GM12878 (cell line): ENCODE measurements around the gene FAM193B. TPM values are rescaled to one million over a fixed set of nuclear protein-coding genes. Genes with fewer than 3 reads are reported as not detected.

Experiments used
- BCL11A ChIP-seq: IDR thresholded peaks from 2 replicates; pipeline ENCODE4 v1.6.1; 2011; ENCODE audit warnings: low read depth, low read length
- BCL3 ChIP-seq: IDR thresholded peaks from 2 replicates; pipeline ENCODE4 v1.6.1; 2011; ENCODE audit warnings: borderline replicate concordance, low read depth, mild to moderate bottlenecking, moderate library complexity, low read length; ENCODE audit not compliant: insufficient read depth, poor library complexity, severe bottlenecking
- CBX5 ChIP-seq: sonication (generic); IDR thresholded peaks from 2 replicates; pipeline ENCODE4 v1.6.1; 2016; ENCODE audit warnings: low read depth, moderate library complexity, mild to moderate bottlenecking, inconsistent platforms
- CREM ChIP-seq: IDR thresholded peaks from 2 replicates; pipeline ENCODE4 v1.6.1; 2014; ENCODE audit warnings: antibody characterized with exemption, low read depth
- CTCF ChIP-seq, 3 experiments: IDR thresholded peaks in 2 of 3; conservative IDR thresholded peaks in 1 of 3; 2 replicates each; pipeline ENCODE4 v1.5.1; 2011; ENCODE audit warnings: low read depth in 3 of 3, low read length in 3 of 3, mild to moderate bottlenecking in 3 of 3, control low read depth in 2 of 3, moderate library complexity in 2 of 3, inconsistent platforms in 1 of 3, mixed read lengths in 1 of 3; ENCODE audit not compliant: control insufficient read depth in 2 of 3, insufficient read depth in 1 of 3; ENCODE audit errors: extremely low read depth in 1 of 3
- DPF2 ChIP-seq: fragments of 450-650 bp; IDR thresholded peaks from 2 replicates; pipeline ENCODE4 v1.6.1; 2017; ENCODE audit warnings: mild to moderate bottlenecking
- E4F1 ChIP-seq: fragments of 450-650 bp; IDR thresholded peaks from 2 replicates; pipeline ENCODE4 v1.6.1; 2018; ENCODE audit warnings: borderline replicate concordance, mild to moderate bottlenecking; ENCODE audit not compliant: partially characterized antibody
- EZH2 ChIP-seq: IDR thresholded peaks from 2 replicates; pipeline ENCODE4 v1.6.1; 2012; ENCODE audit warnings: low read depth, mild to moderate bottlenecking, control low read depth, inconsistent platforms, low read length, borderline replicate concordance; ENCODE audit not compliant: control insufficient read depth
- FOS ChIP-seq: IDR thresholded peaks from 3 replicates; pipeline ENCODE4 v1.6.1; 2011; ENCODE audit warnings: borderline replicate concordance; ENCODE audit not compliant: insufficient read length; ENCODE audit errors: extremely low read depth
- FOXK2 ChIP-seq: fragments of 450-650 bp; IDR thresholded peaks from 2 replicates; pipeline ENCODE4 v1.6.1; 2017; ENCODE audit warnings: mild to moderate bottlenecking, moderate library complexity
- HCFC1 ChIP-seq: fragments of 150-350 bp; IDR thresholded peaks from 2 replicates; pipeline ENCODE4 v1.6.1; 2014; ENCODE audit warnings: low read length
- JUND ChIP-seq: IDR thresholded peaks from 2 replicates; pipeline ENCODE4 v1.6.1; 2012; ENCODE audit warnings: low read depth, mild to moderate bottlenecking, low read length, improper control_type of control experiment, moderate library complexity
- KAT2A ChIP-seq: conservative IDR thresholded peaks from 2 replicates; pipeline ENCODE4 v1.6.1; 2011; ENCODE audit warnings: low read depth, low read length; ENCODE audit not compliant: control insufficient read depth
- MYB ChIP-seq: fragments of 150-350 bp; IDR thresholded peaks from 2 replicates; pipeline ENCODE4 v1.6.1; 2014; ENCODE audit warnings: mild to moderate bottlenecking, low read depth, low read length, borderline replicate concordance
- MYC ChIP-seq: IDR thresholded peaks from 2 replicates; pipeline ENCODE4 v1.6.1; 2011; ENCODE audit warnings: mild to moderate bottlenecking, low read length, moderate library complexity, inconsistent platforms; ENCODE audit not compliant: insufficient read depth, insufficient replicate concordance, insufficient read length, severe bottlenecking
- NR2F1 ChIP-seq: fragments of 450-650 bp; conservative IDR thresholded peaks from 2 replicates; pipeline ENCODE4 v1.6.1; 2017; ENCODE audit warnings: mild to moderate bottlenecking
- NRF1 ChIP-seq: conservative IDR thresholded peaks from 2 replicates; pipeline ENCODE4 v1.6.1; 2011; ENCODE audit warnings: mild to moderate bottlenecking, low read depth, low read length, improper control_type of control experiment
- POLR2A ChIP-seq: IDR thresholded peaks from 2 replicates; pipeline ENCODE4 v1.6.1; 2011; ENCODE audit warnings: low read depth, mild to moderate bottlenecking, low read length
- RAD51 ChIP-seq: fragments of 450-650 bp; IDR thresholded peaks from 2 replicates; pipeline ENCODE4 v1.6.1; 2016; ENCODE audit warnings: moderate library complexity, mild to moderate bottlenecking, inconsistent platforms
- RB1 ChIP-seq: fragments of 450-650 bp; formaldehyde crosslinking; IDR thresholded peaks from 2 replicates; pipeline ENCODE4 v1.6.1; 2017; ENCODE audit warnings: mild to moderate bottlenecking, borderline replicate concordance
- RBBP5 ChIP-seq: fragments of 200-600 bp; sonication (generic); conservative IDR thresholded peaks from 2 replicates; pipeline ENCODE4 v1.6.1; 2016
- RCOR1 ChIP-seq: conservative IDR thresholded peaks from 2 replicates; pipeline ENCODE4 v1.6.1; 2012; ENCODE audit warnings: low read depth, low read length, improper control_type of control experiment
- SUZ12 ChIP-seq: fragments of 200-600 bp; sonication (generic); IDR thresholded peaks from one replicate; pipeline ENCODE4 v1.6.1; 2018; ENCODE audit warnings: antibody characterized with exemption, mild to moderate bottlenecking; ENCODE audit not compliant: unreplicated experiment
- YY1 ChIP-seq: IDR thresholded peaks from 2 replicates; pipeline ENCODE4 v1.6.1; 2011; ENCODE audit warnings: low read depth, mild to moderate bottlenecking, low read length
- ZBED1 ChIP-seq: IDR thresholded peaks from 2 replicates; pipeline ENCODE4 v1.6.1; 2016; ENCODE audit warnings: borderline replicate concordance
- ZNF217 ChIP-seq: fragments of 450-650 bp; IDR thresholded peaks from 2 replicates; pipeline ENCODE4 v1.6.1; 2017; ENCODE audit warnings: antibody characterized with exemption, mild to moderate bottlenecking
- polyA plus RNA-seq, 11 experiments: library from polyadenylated mRNA; depleted of rRNA in 4 of 11; unstranded in 6 of 11; stranded (reverse) in 5 of 11; fragments of >200 nt; fragmentation: Nextera tagmentation in 4 of 11; fragmentation: Illumina TruSeq in 1 of 11; extraction: Ambion mirVana in 4 of 11; extraction: Trizol in 1 of 11; gene quantifications; 1 replicate in 1 of 11; 2 replicates in 10 of 11; pipeline versions ENCODE4 v1.2.1 to v1.2.3, GENCODE V29; 2011 to 2016; ENCODE audit warnings: inconsistent platforms in 2 of 11, missing spikeins in 2 of 11, low read depth in 1 of 11
- total RNA-seq, 4 experiments: library from RNA; depleted of rRNA in 3 of 4; stranded (reverse); fragments of >200 nt in 3 of 4; fragmentation: Illumina TruSeq in 1 of 4; extraction: Trizol in 1 of 4; gene quantifications; 2 replicates each; pipeline versions ENCODE4 v1.2.1 to v1.2.3, GENCODE V29; 2013 to 2021

FAM193B gene
- total and polyA plus RNA-seq, 10 of the 15 experiments (the other 5 are each of a cell fraction or from before 2014, with no cell fraction given): 3.3 to 47.0 (median 25.1) TPM

GRCh38 chr5:177498013-177498787 is 56.2 kb downstream of the FAM193B start (continued):
- TF ChIP-seq E4F1 (no peak), SUZ12 (no peak), NR2F1 (no peak), EZH2 (0 out of 2 replicates have a peak, but pooled peaks have one; percentile 26), POLR2A (no peak), BCL11A (no peak), RAD51 (no peak), CTCF (IDR thresholded peaks at IDR 0.05 in 2 of 3, conservative IDR thresholded peaks at IDR 0.05 in 1 of 3; ENCODE audit: control insufficient read depth in 2 of 3, extremely low read depth in 1 of 3, insufficient read depth in 1 of 3, low read depth in 3 of 3, low read length in 3 of 3) (no peak), RCOR1 (0 out of 2 replicates have a peak, but pooled peaks have one; percentile 12), MYB (no peak), RBBP5 (no peak), FOXK2 (no peak), BCL3 (no peak), HCFC1 (no peak), YY1 (no peak), MYC (no peak), RB1 (no peak), KAT2A (no peak), ZBED1 (no peak), ZNF217 (0 out of 2 replicates have a peak, but pooled peaks have one; percentile 6), DPF2 (0 out of 2 replicates have a peak, but pooled peaks have one; percentile 3), CBX5 (no peak), JUND (no peak), FOS (no peak), NRF1 (no peak), CREM (no peak)
